ENCODE data around the gene KY. TPM values are rescaled to one million over a fixed set of nuclear protein-coding genes. Genes with fewer than 3 reads are reported as not detected.

The KY gene
- total and polyA plus RNA-seq, 2 experiments from 2014 or later = not detected

DNA sequence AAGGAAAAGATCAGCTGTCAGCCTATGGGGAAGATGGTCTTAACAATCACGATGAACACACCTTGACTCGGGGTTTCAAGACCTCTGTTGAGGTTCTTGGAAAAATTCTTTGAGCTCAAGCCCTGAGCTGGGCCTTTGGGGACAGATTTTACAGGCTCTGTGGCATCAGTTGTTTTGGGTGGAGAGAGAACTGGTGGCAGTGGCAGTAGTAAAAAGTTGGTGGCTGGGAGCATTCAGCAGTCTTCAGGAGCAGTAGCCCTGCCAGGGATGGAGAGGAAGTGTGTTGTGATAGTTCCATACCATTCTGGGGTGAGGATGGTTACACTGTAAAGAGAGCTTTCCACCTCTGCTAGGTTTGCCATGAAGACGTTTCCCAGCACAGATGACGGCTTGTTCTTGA is 4.9 kb upstream of the KY start (continued):
- TF ChIP-seq, protein P1, sequence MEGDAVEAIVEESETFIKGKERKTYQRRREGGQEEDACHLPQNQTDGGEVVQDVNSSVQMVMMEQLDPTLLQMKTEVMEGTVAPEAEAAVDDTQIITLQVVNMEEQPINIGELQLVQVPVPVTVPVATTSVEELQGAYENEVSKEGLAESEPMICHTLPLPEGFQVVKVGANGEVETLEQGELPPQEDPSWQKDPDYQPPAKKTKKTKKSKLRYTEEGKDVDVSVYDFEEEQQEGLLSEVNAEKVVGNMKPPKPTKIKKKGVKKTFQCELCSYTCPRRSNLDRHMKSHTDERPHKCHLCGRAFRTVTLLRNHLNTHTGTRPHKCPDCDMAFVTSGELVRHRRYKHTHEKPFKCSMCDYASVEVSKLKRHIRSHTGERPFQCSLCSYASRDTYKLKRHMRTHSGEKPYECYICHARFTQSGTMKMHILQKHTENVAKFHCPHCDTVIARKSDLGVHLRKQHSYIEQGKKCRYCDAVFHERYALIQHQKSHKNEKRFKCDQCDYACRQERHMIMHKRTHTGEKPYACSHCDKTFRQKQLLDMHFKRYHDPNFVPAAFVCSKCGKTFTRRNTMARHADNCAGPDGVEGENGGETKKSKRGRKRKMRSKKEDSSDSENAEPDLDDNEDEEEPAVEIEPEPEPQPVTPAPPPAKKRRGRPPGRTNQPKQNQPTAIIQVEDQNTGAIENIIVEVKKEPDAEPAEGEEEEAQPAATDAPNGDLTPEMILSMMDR (conservative IDR thresholded peaks at IDR 0.05; ENCODE audit: low read depth in 2 of 2) = no peak

DNA sequence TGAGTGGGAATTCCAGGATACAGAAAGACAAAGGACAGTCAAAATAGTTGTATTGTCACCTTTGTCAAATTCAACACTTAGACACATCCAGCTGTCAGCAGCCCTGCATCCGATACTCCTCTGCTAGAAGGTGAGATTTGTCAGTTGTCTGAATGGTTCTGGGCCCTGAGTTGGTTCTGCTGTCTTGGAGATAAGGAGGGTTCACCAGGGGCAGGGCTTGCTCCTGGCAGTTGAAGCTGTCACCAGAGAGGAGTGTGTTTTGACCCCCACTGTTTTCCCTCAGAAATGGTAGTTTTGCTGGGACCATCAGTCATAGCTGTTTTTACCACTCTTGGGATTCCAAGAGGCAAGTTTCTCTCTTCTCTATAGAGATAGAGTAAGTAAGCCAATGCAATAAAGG is 3.2 kb upstream of the KY start:
- peaks cover 65% of the 10 kb centered on the region for H3K27me3 Mint-ChIP-seq (ENCODE audit: insufficient read depth, low read depth, poor library complexity)
- peaks cover 77% of the 10 kb centered on the region for H3K27me3 ChIP-seq (ENCODE audit: insufficient read depth)

More for the DNA sequence above, 3.2 kb upstream of the KY start:
- no peaks in the 10 kb centered on the region for H3K36me3 Mint-ChIP-seq (ENCODE audit: low read depth)
- Histone ChIP-seq H3K9me2 (ENCODE audit: insufficient read depth) (no peaks in the 10 kb centered on the region), H4K20me1 (replicated peaks; ENCODE audit: insufficient read depth) (peaks cover 5% of the 10 kb centered on the region), H3K4me1 (ENCODE audit: insufficient read depth) (peaks cover 6% of the 10 kb centered on the region; the same call in 1 of the 2 replicates), H3K4me2 (no peak overlapping the region), H3K27ac (ENCODE audit: low read depth) (no peak overlapping the region), H3F3A (replicated peaks; ENCODE audit: low read depth) (no peaks in the 10 kb centered on the region; the same call in 1 of the 2 replicates), H3K4me3 (no peak overlapping the region), H2AFZ (no peak overlapping the region), H3K36me3 (ENCODE audit: insufficient read depth) (no peaks in the 10 kb centered on the region), H3K79me2 (replicated peaks; ENCODE audit: insufficient read depth) (no peaks in the 10 kb centered on the region)
- H3K27ac Mint-ChIP-seq = no peak overlapping the region
- TF ChIP-seq, protein P2, sequence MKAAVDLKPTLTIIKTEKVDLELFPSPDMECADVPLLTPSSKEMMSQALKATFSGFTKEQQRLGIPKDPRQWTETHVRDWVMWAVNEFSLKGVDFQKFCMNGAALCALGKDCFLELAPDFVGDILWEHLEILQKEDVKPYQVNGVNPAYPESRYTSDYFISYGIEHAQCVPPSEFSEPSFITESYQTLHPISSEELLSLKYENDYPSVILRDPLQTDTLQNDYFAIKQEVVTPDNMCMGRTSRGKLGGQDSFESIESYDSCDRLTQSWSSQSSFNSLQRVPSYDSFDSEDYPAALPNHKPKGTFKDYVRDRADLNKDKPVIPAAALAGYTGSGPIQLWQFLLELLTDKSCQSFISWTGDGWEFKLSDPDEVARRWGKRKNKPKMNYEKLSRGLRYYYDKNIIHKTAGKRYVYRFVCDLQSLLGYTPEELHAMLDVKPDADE (IDR thresholded peaks at IDR 0.05) = no peak
- TF ChIP-seq, protein P3, sequence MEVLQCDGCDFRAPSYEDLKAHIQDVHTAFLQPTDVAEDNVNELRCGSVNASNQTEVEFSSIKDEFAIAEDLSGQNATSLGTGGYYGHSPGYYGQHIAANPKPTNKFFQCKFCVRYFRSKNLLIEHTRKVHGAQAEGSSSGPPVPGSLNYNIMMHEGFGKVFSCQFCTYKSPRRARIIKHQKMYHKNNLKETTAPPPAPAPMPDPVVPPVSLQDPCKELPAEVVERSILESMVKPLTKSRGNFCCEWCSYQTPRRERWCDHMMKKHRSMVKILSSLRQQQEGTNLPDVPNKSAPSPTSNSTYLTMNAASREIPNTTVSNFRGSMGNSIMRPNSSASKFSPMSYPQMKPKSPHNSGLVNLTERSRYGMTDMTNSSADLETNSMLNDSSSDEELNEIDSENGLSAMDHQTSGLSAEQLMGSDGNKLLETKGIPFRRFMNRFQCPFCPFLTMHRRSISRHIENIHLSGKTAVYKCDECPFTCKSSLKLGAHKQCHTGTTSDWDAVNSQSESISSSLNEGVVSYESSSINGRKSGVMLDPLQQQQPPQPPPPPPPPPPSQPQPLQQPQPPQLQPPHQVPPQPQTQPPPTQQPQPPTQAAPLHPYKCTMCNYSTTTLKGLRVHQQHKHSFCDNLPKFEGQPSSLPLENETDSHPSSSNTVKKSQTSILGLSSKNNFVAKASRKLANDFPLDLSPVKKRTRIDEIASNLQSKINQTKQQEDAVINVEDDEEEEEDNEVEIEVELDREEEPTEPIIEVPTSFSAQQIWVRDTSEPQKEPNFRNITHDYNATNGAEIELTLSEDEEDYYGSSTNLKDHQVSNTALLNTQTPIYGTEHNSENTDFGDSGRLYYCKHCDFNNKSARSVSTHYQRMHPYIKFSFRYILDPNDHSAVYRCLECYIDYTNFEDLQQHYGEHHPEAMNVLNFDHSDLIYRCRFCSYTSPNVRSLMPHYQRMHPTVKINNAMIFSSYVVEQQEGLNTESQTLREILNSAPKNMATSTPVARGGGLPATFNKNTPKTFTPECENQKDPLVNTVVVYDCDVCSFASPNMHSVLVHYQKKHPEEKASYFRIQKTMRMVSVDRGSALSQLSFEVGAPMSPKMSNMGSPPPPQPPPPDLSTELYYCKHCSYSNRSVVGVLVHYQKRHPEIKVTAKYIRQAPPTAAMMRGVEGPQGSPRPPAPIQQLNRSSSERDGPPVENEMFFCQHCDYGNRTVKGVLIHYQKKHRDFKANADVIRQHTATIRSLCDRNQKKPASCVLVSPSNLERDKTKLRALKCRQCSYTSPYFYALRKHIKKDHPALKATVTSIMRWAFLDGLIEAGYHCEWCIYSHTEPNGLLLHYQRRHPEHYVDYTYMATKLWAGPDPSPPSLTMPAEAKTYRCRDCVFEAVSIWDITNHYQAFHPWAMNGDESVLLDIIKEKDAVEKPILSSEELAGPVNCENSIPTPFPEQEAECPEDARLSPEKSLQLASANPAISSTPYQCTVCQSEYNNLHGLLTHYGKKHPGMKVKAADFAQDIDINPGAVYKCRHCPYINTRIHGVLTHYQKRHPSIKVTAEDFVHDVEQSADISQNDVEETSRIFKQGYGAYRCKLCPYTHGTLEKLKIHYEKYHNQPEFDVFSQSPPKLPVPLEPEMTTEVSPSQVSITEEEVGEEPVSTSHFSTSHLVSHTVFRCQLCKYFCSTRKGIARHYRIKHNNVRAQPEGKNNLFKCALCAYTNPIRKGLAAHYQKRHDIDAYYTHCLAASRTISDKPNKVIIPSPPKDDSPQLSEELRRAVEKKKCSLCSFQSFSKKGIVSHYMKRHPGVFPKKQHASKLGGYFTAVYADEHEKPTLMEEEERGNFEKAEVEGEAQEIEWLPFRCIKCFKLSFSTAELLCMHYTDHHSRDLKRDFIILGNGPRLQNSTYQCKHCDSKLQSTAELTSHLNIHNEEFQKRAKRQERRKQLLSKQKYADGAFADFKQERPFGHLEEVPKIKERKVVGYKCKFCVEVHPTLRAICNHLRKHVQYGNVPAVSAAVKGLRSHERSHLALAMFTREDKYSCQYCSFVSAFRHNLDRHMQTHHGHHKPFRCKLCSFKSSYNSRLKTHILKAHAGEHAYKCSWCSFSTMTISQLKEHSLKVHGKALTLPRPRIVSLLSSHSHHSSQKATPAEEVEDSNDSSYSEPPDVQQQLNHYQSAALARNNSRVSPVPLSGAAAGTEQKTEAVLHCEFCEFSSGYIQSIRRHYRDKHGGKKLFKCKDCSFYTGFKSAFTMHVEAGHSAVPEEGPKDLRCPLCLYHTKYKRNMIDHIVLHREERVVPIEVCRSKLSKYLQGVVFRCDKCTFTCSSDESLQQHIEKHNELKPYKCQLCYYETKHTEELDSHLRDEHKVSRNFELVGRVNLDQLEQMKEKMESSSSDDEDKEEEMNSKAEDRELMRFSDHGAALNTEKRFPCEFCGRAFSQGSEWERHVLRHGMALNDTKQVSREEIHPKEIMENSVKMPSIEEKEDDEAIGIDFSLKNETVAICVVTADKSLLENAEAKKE (CRISPR knock-in tag; IDR thresholded peaks at IDR 0.05) = no peak
- TF ChIP-seq, protein P4, sequence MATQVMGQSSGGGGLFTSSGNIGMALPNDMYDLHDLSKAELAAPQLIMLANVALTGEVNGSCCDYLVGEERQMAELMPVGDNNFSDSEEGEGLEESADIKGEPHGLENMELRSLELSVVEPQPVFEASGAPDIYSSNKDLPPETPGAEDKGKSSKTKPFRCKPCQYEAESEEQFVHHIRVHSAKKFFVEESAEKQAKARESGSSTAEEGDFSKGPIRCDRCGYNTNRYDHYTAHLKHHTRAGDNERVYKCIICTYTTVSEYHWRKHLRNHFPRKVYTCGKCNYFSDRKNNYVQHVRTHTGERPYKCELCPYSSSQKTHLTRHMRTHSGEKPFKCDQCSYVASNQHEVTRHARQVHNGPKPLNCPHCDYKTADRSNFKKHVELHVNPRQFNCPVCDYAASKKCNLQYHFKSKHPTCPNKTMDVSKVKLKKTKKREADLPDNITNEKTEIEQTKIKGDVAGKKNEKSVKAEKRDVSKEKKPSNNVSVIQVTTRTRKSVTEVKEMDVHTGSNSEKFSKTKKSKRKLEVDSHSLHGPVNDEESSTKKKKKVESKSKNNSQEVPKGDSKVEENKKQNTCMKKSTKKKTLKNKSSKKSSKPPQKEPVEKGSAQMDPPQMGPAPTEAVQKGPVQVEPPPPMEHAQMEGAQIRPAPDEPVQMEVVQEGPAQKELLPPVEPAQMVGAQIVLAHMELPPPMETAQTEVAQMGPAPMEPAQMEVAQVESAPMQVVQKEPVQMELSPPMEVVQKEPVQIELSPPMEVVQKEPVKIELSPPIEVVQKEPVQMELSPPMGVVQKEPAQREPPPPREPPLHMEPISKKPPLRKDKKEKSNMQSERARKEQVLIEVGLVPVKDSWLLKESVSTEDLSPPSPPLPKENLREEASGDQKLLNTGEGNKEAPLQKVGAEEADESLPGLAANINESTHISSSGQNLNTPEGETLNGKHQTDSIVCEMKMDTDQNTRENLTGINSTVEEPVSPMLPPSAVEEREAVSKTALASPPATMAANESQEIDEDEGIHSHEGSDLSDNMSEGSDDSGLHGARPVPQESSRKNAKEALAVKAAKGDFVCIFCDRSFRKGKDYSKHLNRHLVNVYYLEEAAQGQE (IDR thresholded peaks at IDR 0.05; ENCODE audit: unreplicated experiment) = no peak
- TF ChIP-seq ZNF331 (CRISPR knock-in tag; IDR thresholded peaks at IDR 0.05; ENCODE audit: low read depth) = no peak
- no peak for DNase-seq (ENCODE audit: low spot score)
- no peaks in the 10 kb centered on the region for H3K9me3 Mint-ChIP-seq
- no peak overlapping the region for H3K4me3 Mint-ChIP-seq
- no peak for ATAC-seq
- peaks cover 4% of the 10 kb centered on the region; the same call in 2 of the 3 replicates for H3K4me1 Mint-ChIP-seq

All from GM23338 (cell line).